HL-60 (cell line): Measurements from ENCODE around the gene PKN2.

Source experiments
- GABPA ChIP-seq: IDR thresholded peaks from 2 replicates; pipeline ENCODE4 v1.6.1; 2012; ENCODE audit warnings: low read depth
- POLR2AphosphoS5 ChIP-seq: IDR thresholded peaks from 2 replicates; pipeline ENCODE4 v1.6.1; 2012; ENCODE audit warnings: low read depth
- TF ChIP-seq, protein P1 (sequence below): IDR thresholded peaks from one replicate; pipeline ENCODE4 v1.5.1; 2011; ENCODE audit warnings: low read length, control low read depth, inconsistent platforms; ENCODE audit not compliant: insufficient read depth
- TF ChIP-seq, protein P2 (sequence below): IDR thresholded peaks from 2 replicates; pipeline ENCODE4 v1.6.1; 2012; ENCODE audit warnings: low read depth; ENCODE audit not compliant: insufficient replicate concordance

DNA sequence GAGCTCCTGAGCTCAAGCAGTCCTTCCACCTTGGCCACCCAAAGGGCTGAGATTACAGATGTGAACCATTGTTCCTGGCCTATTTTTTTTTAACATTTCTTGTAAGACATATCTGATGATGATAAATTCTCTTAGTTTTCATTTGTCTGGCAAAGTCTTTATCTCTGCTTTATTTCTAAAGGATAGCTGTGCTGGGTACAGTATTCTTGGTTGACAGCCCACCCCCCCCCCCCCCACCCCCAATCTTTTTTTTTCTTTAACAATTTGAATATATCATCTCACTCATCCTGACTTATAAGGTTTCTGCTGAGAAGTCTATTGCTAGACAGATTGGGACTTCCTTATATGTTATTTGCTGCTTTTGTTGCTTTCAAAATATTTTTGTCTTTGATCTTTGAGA, 51.3 kb downstream of the PKN2 start:
- TF ChIP-seq, protein P1, sequence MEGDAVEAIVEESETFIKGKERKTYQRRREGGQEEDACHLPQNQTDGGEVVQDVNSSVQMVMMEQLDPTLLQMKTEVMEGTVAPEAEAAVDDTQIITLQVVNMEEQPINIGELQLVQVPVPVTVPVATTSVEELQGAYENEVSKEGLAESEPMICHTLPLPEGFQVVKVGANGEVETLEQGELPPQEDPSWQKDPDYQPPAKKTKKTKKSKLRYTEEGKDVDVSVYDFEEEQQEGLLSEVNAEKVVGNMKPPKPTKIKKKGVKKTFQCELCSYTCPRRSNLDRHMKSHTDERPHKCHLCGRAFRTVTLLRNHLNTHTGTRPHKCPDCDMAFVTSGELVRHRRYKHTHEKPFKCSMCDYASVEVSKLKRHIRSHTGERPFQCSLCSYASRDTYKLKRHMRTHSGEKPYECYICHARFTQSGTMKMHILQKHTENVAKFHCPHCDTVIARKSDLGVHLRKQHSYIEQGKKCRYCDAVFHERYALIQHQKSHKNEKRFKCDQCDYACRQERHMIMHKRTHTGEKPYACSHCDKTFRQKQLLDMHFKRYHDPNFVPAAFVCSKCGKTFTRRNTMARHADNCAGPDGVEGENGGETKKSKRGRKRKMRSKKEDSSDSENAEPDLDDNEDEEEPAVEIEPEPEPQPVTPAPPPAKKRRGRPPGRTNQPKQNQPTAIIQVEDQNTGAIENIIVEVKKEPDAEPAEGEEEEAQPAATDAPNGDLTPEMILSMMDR = no peak
- TF ChIP-seq POLR2AphosphoS5 = no peak
- TF ChIP-seq, protein P2, sequence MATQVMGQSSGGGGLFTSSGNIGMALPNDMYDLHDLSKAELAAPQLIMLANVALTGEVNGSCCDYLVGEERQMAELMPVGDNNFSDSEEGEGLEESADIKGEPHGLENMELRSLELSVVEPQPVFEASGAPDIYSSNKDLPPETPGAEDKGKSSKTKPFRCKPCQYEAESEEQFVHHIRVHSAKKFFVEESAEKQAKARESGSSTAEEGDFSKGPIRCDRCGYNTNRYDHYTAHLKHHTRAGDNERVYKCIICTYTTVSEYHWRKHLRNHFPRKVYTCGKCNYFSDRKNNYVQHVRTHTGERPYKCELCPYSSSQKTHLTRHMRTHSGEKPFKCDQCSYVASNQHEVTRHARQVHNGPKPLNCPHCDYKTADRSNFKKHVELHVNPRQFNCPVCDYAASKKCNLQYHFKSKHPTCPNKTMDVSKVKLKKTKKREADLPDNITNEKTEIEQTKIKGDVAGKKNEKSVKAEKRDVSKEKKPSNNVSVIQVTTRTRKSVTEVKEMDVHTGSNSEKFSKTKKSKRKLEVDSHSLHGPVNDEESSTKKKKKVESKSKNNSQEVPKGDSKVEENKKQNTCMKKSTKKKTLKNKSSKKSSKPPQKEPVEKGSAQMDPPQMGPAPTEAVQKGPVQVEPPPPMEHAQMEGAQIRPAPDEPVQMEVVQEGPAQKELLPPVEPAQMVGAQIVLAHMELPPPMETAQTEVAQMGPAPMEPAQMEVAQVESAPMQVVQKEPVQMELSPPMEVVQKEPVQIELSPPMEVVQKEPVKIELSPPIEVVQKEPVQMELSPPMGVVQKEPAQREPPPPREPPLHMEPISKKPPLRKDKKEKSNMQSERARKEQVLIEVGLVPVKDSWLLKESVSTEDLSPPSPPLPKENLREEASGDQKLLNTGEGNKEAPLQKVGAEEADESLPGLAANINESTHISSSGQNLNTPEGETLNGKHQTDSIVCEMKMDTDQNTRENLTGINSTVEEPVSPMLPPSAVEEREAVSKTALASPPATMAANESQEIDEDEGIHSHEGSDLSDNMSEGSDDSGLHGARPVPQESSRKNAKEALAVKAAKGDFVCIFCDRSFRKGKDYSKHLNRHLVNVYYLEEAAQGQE = no peak
- no peak for TF ChIP-seq GABPA
